ENCODE results near the gene STRN4. TPM values are rescaled to one million over a fixed set of nuclear protein-coding genes. Genes with fewer than 3 reads are reported as not detected.

STRN4 gene
- total RNA-seq, 1 donor from 2014 or later: 52.7 TPM

GRCh38 chr19:46741447-46741846, 4.8 kb downstream of the STRN4 start:
- intact Hi-C loops (cut with micrococcal nuclease): no loop called here
- no peak overlapping the region for H3K27ac ChIP-seq (replicated peaks)
- no peak for TF ChIP-seq CTCF (IDR thresholded peaks at IDR 0.05; ENCODE audit: borderline replicate concordance)
- no peak overlapping the region for H3K4me3 ChIP-seq
- H3K4me1 ChIP-seq: peaks cover 97% of the 10 kb centered on the region
- H3K36me3 ChIP-seq: peaks cover 9% of the 10 kb centered on the region
- DNase-seq: no peak
- no peaks in the 10 kb centered on the region for H3K27me3 ChIP-seq (ENCODE audit: low read depth)
- no peaks in the 10 kb centered on the region for H3K9me3 ChIP-seq (replicated peaks)

GRCh38 chr19:46739290-46739771, 6.9 kb downstream of the STRN4 start:
- peak; percentile 90 for DNase-seq
- peaks cover 87% of the 10 kb centered on the region for H3K4me1 ChIP-seq
- peak overlapping the region; percentile 82 for H3K27ac ChIP-seq (replicated peaks)
- H3K9me3 ChIP-seq (replicated peaks): no peaks in the 10 kb centered on the region
- no peak for TF ChIP-seq CTCF (IDR thresholded peaks at IDR 0.05; ENCODE audit: borderline replicate concordance)
- no peaks in the 10 kb centered on the region for H3K27me3 ChIP-seq (ENCODE audit: low read depth)
- intact Hi-C loops (cut with micrococcal nuclease): no loop called here
- no peak overlapping the region for H3K4me3 ChIP-seq
- peaks cover 27% of the 10 kb centered on the region for H3K36me3 ChIP-seq

- Histone ChIP-seq H3K36me3 (peaks cover 43% of the 10 kb centered on the region), H3K9me3 (replicated peaks) (no peaks in the 10 kb centered on the region), H3K27me3 (ENCODE audit: low read depth) (no peaks in the 10 kb centered on the region), H3K4me1 (peaks cover 72% of the 10 kb centered on the region), H3K27ac (replicated peaks) (peak overlapping the region; percentile 47), H3K4me3 (no peak overlapping the region)
- intact Hi-C loops (cut with micrococcal nuclease): no loop called here
- TF ChIP-seq CTCF (IDR thresholded peaks at IDR 0.05; ENCODE audit: borderline replicate concordance): no peak
- DNase-seq: no peak
Observed at GRCh38 chr19:46737761-46738171, 8.5 kb downstream of the STRN4 start.

GRCh38 chr19:46737298-46737654, 9.0 kb downstream of the STRN4 start:
- H3K27ac ChIP-seq (replicated peaks): peak overlapping the region; percentile 47
- no peak for DNase-seq

GRCh38 chr19:46736531-46737297, 9.5 kb downstream of the STRN4 start:
- peaks cover 66% of the 10 kb centered on the region for H3K4me1 ChIP-seq
- no peak for TF ChIP-seq CTCF (IDR thresholded peaks at IDR 0.05; ENCODE audit: borderline replicate concordance)
- peaks cover 54% of the 10 kb centered on the region for H3K36me3 ChIP-seq
- no peak overlapping the region for H3K4me3 ChIP-seq
- H3K9me3 ChIP-seq (replicated peaks): no peaks in the 10 kb centered on the region
- H3K27me3 ChIP-seq (ENCODE audit: low read depth): no peaks in the 10 kb centered on the region
- peak; percentile 71 for DNase-seq
- intact Hi-C loops (cut with micrococcal nuclease): no loop called here
- peak overlapping the region; percentile 47 for H3K27ac ChIP-seq (replicated peaks)

More at GRCh38 chr19:46737298-46737654, 9.0 kb downstream of the STRN4 start:
- Histone ChIP-seq H3K36me3 (peaks cover 48% of the 10 kb centered on the region), H3K9me3 (replicated peaks) (no peaks in the 10 kb centered on the region), H3K4me1 (peaks cover 67% of the 10 kb centered on the region), H3K27me3 (ENCODE audit: low read depth) (no peaks in the 10 kb centered on the region), H3K4me3 (no peak overlapping the region)
- intact Hi-C loops (cut with micrococcal nuclease): no loop called here
- TF ChIP-seq CTCF (IDR thresholded peaks at IDR 0.05; ENCODE audit: borderline replicate concordance): no peak
